GM23338 (cell line): Measurements from ENCODE around the gene SCN4A.

Source experiments
- CREB1 ChIP-seq: fragments of 250-450 bp; sonication (Bioruptor Pico); IDR thresholded peaks from 2 replicates; pipeline ENCODE4 v1.5.0; 2020; ENCODE audit warnings: low read depth, mild to moderate bottlenecking, moderate library complexity
- ETS1 ChIP-seq: IDR thresholded peaks from 2 replicates; pipeline ENCODE4 v1.6.1; 2016; ENCODE audit warnings: antibody characterized with exemption
- EZH2 ChIP-seq: fragments of 200-600 bp; sonication (generic); IDR thresholded peaks from one replicate; pipeline ENCODE4 v1.8.0; 2017; ENCODE audit warnings: antibody characterized with exemption, mild to moderate bottlenecking, low read depth; ENCODE audit not compliant: unreplicated experiment
- EZH2phosphoT487 ChIP-seq: fragments of 200-600 bp; sonication (generic); IDR thresholded peaks from one replicate; pipeline ENCODE4 v1.8.1; 2018; ENCODE audit warnings: antibody characterized with exemption; ENCODE audit not compliant: unreplicated experiment
- JUNB ChIP-seq: IDR thresholded peaks from one replicate; pipeline ENCODE4 v1.6.1; 2016; ENCODE audit warnings: antibody characterized with exemption; ENCODE audit not compliant: unreplicated experiment
- NANOG ChIP-seq: IDR thresholded peaks from 2 replicates; pipeline ENCODE4 v1.6.1; 2016; ENCODE audit warnings: antibody characterized with exemption, borderline replicate concordance
- POLR2AphosphoS5 ChIP-seq: IDR thresholded peaks from 2 replicates; pipeline ENCODE4 v1.6.1; 2016; ENCODE audit warnings: antibody characterized with exemption, low read depth
- STAT1 ChIP-seq: IDR thresholded peaks from one replicate; pipeline ENCODE4 v1.6.1; 2016; ENCODE audit warnings: antibody characterized with exemption; ENCODE audit not compliant: unreplicated experiment
- ZNF114 ChIP-seq: fragments of 250-450 bp; sonication (Bioruptor Pico); IDR thresholded peaks from 2 replicates; pipeline ENCODE4 v1.5.0; 2020; ENCODE audit warnings: mild to moderate bottlenecking, moderate library complexity
- ZNF331 ChIP-seq: fragments of 250-450 bp; sonication (Bioruptor Pico); IDR thresholded peaks from 2 replicates; pipeline ENCODE4 v1.5.0; 2020; ENCODE audit warnings: low read depth, mild to moderate bottlenecking, moderate library complexity
- TF ChIP-seq, protein P1 (sequence below), 2 experiments: fragments of 200-600 bp in 1 of 2; sonication (generic) in 1 of 2; conservative IDR thresholded peaks; 2 replicates each; pipeline versions ENCODE4 v1.5.1 to v1.6.1; 2016 to 2017; ENCODE audit warnings: antibody characterized with exemption in 2 of 2, low read depth in 2 of 2, mild to moderate bottlenecking in 2 of 2, moderate library complexity in 1 of 2
- TF ChIP-seq, protein P2 (sequence below): IDR thresholded peaks from one replicate; pipeline ENCODE4 v1.6.1; 2018; ENCODE audit warnings: antibody characterized with exemption; ENCODE audit not compliant: unreplicated experiment

- TF ChIP-seq CREB1 (CRISPR knock-in tag), result no peak
- TF ChIP-seq, protein P1, sequence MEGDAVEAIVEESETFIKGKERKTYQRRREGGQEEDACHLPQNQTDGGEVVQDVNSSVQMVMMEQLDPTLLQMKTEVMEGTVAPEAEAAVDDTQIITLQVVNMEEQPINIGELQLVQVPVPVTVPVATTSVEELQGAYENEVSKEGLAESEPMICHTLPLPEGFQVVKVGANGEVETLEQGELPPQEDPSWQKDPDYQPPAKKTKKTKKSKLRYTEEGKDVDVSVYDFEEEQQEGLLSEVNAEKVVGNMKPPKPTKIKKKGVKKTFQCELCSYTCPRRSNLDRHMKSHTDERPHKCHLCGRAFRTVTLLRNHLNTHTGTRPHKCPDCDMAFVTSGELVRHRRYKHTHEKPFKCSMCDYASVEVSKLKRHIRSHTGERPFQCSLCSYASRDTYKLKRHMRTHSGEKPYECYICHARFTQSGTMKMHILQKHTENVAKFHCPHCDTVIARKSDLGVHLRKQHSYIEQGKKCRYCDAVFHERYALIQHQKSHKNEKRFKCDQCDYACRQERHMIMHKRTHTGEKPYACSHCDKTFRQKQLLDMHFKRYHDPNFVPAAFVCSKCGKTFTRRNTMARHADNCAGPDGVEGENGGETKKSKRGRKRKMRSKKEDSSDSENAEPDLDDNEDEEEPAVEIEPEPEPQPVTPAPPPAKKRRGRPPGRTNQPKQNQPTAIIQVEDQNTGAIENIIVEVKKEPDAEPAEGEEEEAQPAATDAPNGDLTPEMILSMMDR (conservative IDR thresholded peaks at IDR 0.05; ENCODE audit: low read depth in 2 of 2), result no peak
- TF ChIP-seq POLR2AphosphoS5, result no peak
- no peak for TF ChIP-seq STAT1
- no peak for TF ChIP-seq EZH2
- no peak for TF ChIP-seq EZH2phosphoT487
- no peak for TF ChIP-seq JUNB
- no peak for TF ChIP-seq NANOG
- TF ChIP-seq, protein P2, sequence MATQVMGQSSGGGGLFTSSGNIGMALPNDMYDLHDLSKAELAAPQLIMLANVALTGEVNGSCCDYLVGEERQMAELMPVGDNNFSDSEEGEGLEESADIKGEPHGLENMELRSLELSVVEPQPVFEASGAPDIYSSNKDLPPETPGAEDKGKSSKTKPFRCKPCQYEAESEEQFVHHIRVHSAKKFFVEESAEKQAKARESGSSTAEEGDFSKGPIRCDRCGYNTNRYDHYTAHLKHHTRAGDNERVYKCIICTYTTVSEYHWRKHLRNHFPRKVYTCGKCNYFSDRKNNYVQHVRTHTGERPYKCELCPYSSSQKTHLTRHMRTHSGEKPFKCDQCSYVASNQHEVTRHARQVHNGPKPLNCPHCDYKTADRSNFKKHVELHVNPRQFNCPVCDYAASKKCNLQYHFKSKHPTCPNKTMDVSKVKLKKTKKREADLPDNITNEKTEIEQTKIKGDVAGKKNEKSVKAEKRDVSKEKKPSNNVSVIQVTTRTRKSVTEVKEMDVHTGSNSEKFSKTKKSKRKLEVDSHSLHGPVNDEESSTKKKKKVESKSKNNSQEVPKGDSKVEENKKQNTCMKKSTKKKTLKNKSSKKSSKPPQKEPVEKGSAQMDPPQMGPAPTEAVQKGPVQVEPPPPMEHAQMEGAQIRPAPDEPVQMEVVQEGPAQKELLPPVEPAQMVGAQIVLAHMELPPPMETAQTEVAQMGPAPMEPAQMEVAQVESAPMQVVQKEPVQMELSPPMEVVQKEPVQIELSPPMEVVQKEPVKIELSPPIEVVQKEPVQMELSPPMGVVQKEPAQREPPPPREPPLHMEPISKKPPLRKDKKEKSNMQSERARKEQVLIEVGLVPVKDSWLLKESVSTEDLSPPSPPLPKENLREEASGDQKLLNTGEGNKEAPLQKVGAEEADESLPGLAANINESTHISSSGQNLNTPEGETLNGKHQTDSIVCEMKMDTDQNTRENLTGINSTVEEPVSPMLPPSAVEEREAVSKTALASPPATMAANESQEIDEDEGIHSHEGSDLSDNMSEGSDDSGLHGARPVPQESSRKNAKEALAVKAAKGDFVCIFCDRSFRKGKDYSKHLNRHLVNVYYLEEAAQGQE, result no peak
- no peak for TF ChIP-seq ETS1
- no peak for TF ChIP-seq ZNF114 (CRISPR knock-in tag)
- no peak for TF ChIP-seq ZNF331 (CRISPR knock-in tag)
Measured at GRCh38 chr17:63928966-63929695, 43.6 kb downstream of the SCN4A start.
